Endothelial cell of umbilical vein (primary cell): ENCODE results near the gene DEXI. TPM values are rescaled to one million over a fixed set of nuclear protein-coding genes. Genes with fewer than 3 reads are reported as not detected.
A peak's percentile ranks its signal among the peaks of the same experiment; 100 is the strongest.

Source experiments
- BruUV-seq: library from RNA; stranded (reverse); fragments of 400-500 nt; replicated peaks from 2 replicates; lab custom pipeline; 2021; lab: Mats Ljungman, UMichigan
- CTCF ChIA-PET: fragments of 300-600, 350-600 bp; sonication (Branson Sonifier 250); formaldehyde crosslinking; loops from one replicate; lab custom pipeline; 2021; ENCODE audit warnings: antibody characterized with exemption, inconsistent platforms; lab: Charles Lee
- POLR2A ChIA-PET: fragments of 300-600, 350-600 bp; sonication (Branson Sonifier 250); formaldehyde crosslinking; loops from one replicate; lab custom pipeline; 2021; ENCODE audit warnings: antibody characterized with exemption, inconsistent platforms; lab: Charles Lee
- DNase-seq: peaks from one replicate; pipeline ENCODE4 v3.0.0-alpha.2; 2011; ENCODE audit warnings: low read depth, low spot score
- FAIRE-seq: peaks from 2 replicates; lab custom pipeline; 2011; peaks lifted over from hg19 to GRCh38; lab: Jason Lieb, UNC
- H2AFZ ChIP-seq: 2 replicates; pipeline ENCODE4 v1.6.0; 2012; ENCODE audit warnings: low read depth, low read length, control low read depth, inconsistent platforms
- H3K27ac ChIP-seq: 2 replicates; pipeline ENCODE4 v1.5.1; 2011; ENCODE audit warnings: low read depth, mild to moderate bottlenecking, control low read depth, low read length, moderate library complexity; ENCODE audit not compliant: insufficient read depth
- H3K27me3 ChIP-seq, 2 experiments: 2 replicates each; pipeline versions ENCODE4 v1.6.0 to v1.6.1; 2011; ENCODE audit warnings: low read length in 2 of 2, mixed read lengths in 1 of 2; ENCODE audit not compliant: control insufficient read depth in 2 of 2, insufficient read depth in 2 of 2
- H3K36me3 ChIP-seq, 2 experiments: 2 replicates in 1 of 2; 3 replicates in 1 of 2; pipeline ENCODE4 v1.5.1; 2011; ENCODE audit warnings: low read length in 2 of 2, mild to moderate bottlenecking in 1 of 2, moderate library complexity in 1 of 2; ENCODE audit not compliant: control insufficient read depth in 2 of 2, insufficient read depth in 2 of 2; ENCODE audit errors: extremely low read depth in 1 of 2
- H3K4me1 ChIP-seq: 3 replicates; pipeline ENCODE4 v1.5.1; 2011; ENCODE audit warnings: mild to moderate bottlenecking, low read length; ENCODE audit not compliant: control insufficient read depth, insufficient read depth; ENCODE audit errors: extremely low read depth
- H3K4me2 ChIP-seq: 2 replicates; pipeline ENCODE4 v1.6.1; 2011; ENCODE audit warnings: low read length, control low read depth, mixed read lengths; ENCODE audit not compliant: insufficient read depth
- H3K4me3 ChIP-seq, 3 experiments: fragments of 200-600 bp in 1 of 3; sonication (generic), shearing (Covaris generic) in 1 of 3; replicated peaks in 1 of 3; 2 replicates each; pipeline ENCODE4 v1.5.1; 2011 to 2016; ENCODE audit warnings: control low read depth in 3 of 3, low read length in 3 of 3, mild to moderate bottlenecking in 2 of 3, inconsistent platforms in 1 of 3, low read depth in 1 of 3, moderate library complexity in 1 of 3; ENCODE audit not compliant: insufficient read depth in 1 of 3
- H3K79me2 ChIP-seq: 2 replicates; pipeline ENCODE4 v1.6.0; 2012; ENCODE audit warnings: low read length, inconsistent platforms; ENCODE audit not compliant: control insufficient read depth, insufficient read depth
- H3K9ac ChIP-seq: replicated peaks from 2 replicates; pipeline ENCODE3; 2011; ENCODE audit warnings: low read length, control low read depth; ENCODE audit not compliant: insufficient read depth; ENCODE audit errors: extremely low read depth
- H3K9me1 ChIP-seq: replicated peaks from 3 replicates; pipeline ENCODE4 v1.6.0; 2011; ENCODE audit warnings: mild to moderate bottlenecking, low read length; ENCODE audit not compliant: control insufficient read depth, insufficient read depth; ENCODE audit errors: extremely low read depth
- H3K9me3 ChIP-seq: replicated peaks from 2 replicates; pipeline ENCODE4 v1.5.1; 2012; ENCODE audit warnings: low read length, inconsistent platforms; ENCODE audit not compliant: control insufficient read depth, insufficient read depth
- H4K20me1 ChIP-seq: replicated peaks from 2 replicates; pipeline ENCODE3; 2011; ENCODE audit warnings: mild to moderate bottlenecking, low read length; ENCODE audit not compliant: control insufficient read depth, insufficient read depth; ENCODE audit errors: extremely low read depth
- EZH2 ChIP-seq: IDR thresholded peaks from 2 replicates; pipeline ENCODE4 v1.6.1; 2012; ENCODE audit warnings: borderline replicate concordance, low read depth, mild to moderate bottlenecking, moderate library complexity, low read length, inconsistent platforms; ENCODE audit not compliant: severe bottlenecking
- FOS ChIP-seq: IDR thresholded peaks from 2 replicates; pipeline ENCODE4 v1.6.1; 2011; ENCODE audit warnings: mild to moderate bottlenecking, low read length, moderate library complexity, borderline replicate concordance; ENCODE audit not compliant: insufficient read depth
- GATA2 ChIP-seq: IDR thresholded peaks from 2 replicates; pipeline ENCODE4 v1.7.0; 2011; ENCODE audit warnings: low read depth, mild to moderate bottlenecking, moderate library complexity, mixed read lengths, low read length; ENCODE audit not compliant: insufficient read length, insufficient read depth
- JUN ChIP-seq: IDR thresholded peaks from 2 replicates; pipeline ENCODE4 v1.6.1; 2011; ENCODE audit warnings: borderline replicate concordance, low read depth; ENCODE audit not compliant: insufficient read length, insufficient read depth
- MYC ChIP-seq: IDR thresholded peaks from one replicate; pipeline ENCODE4 v1.6.1; 2011; ENCODE audit warnings: mild to moderate bottlenecking, low read depth, low read length
- POLR2A ChIP-seq: IDR thresholded peaks from 2 replicates; pipeline ENCODE4 v1.6.1; 2012; ENCODE audit warnings: low read depth, mild to moderate bottlenecking, control low read depth, low read length
- POLR2AphosphoS5 ChIP-seq: IDR thresholded peaks from 2 replicates; pipeline ENCODE4 v1.6.1; 2012; ENCODE audit warnings: low read depth, mild to moderate bottlenecking, control low read depth, low read length, moderate library complexity; ENCODE audit not compliant: insufficient read depth
- dilution Hi-C: fragments of 300-500 bp; cut with MboI; formaldehyde crosslinking; loops from one replicate; pipeline ENCODE4 v1.15.0; 2019; ENCODE audit warnings: low sequenced_read_pairs; ENCODE audit not compliant: extremely low pct_ligation_motif_present
- intact Hi-C: fragments of 100-400 bp; cut with micrococcal nuclease; formaldehyde crosslinking; loops from one replicate; pipeline ENCODE4 v1.10.0; 2022
- polyA plus RNA-seq, 4 experiments: library from polyadenylated mRNA; depleted of rRNA in 3 of 4; stranded (reverse) in 3 of 4; unstranded in 1 of 4; fragments of >200 nt; gene quantifications; 2 replicates each; pipeline versions ENCODE4 v1.2.1 to v1.2.3, GENCODE V29; 2011 to 2012; ENCODE audit warnings: missing spikeins in 1 of 4
- total RNA-seq: library from RNA; stranded (reverse); gene quantifications from 2 replicates; pipeline ENCODE4 v1.2.3, GENCODE V29; 2021
- TF ChIP-seq, protein P1 (sequence below), 2 donors: IDR thresholded peaks; 1 replicate in 1 of 2; 2 replicates in 1 of 2; pipeline ENCODE4 v1.5.1; 2011; ENCODE audit warnings: low read length in 2 of 2, mild to moderate bottlenecking in 2 of 2, moderate library complexity in 2 of 2, control low read depth in 1 of 2, inconsistent platforms in 1 of 2, low read depth in 1 of 2; ENCODE audit not compliant: insufficient read depth in 1 of 2; ENCODE audit errors: extremely low read depth in 1 of 2
- TF ChIP-seq, protein P2 (sequence below): IDR thresholded peaks from 2 replicates; pipeline ENCODE4 v1.6.1; 2011; ENCODE audit not compliant: insufficient read depth, insufficient read length

DEXI gene
- total and polyA plus RNA-seq, 2 donors (not counting 3 experiments of a cell fraction or from before 2014, with no cell fraction given): 32.8 to 69.5 TPM

DNA sequence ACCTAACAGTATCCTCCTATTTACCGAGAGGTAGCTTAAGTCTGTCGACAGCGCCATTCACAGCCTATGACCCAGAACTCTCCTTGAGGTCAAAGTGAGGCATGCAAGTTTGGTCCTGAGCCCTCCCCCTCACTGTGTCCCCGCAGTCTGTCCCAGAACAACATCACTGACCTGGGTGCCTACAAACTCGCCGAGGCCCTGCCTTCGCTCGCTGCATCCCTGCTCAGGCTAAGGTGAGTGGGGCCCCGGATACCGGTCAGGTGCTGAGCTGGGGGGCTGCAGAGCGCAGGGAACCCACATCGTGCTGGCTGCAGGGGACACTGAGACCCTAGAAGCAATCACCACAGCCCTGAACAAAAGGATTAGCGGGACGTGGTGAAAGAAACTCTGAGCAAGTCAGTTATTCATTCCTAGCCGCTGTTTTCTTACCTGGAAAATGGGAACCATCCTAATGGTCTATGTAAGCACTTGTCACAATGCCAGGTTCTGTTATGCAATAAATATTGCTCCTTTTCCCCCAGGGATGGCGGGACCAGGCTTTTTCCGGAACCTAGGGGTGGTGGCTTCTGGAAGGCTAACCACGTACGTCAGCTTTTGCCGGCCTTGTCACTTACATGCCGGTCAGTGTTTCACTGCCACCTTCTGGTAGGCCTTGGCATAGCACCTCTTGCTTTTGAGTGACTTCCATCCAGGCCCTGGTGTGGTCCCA is 23.8 kb downstream of the DEXI start:
- Histone ChIP-seq H3K27ac (no peak overlapping the region), H3K9me3 (no peaks in the 10 kb centered on the region), H3K4me2 (no peak overlapping the region), H3K27me3 (no peaks in the 10 kb centered on the region), H3K9me1 (no peaks in the 10 kb centered on the region), H3K9ac (no peak overlapping the region), H3K36me3 (no peaks in the 10 kb centered on the region), H3K4me1 (no peaks in the 10 kb centered on the region), H3K79me2 (no peaks in the 10 kb centered on the region), H4K20me1 (no peaks in the 10 kb centered on the region), H2AFZ (peak overlapping the region; percentile 42), H3K4me3 (peak overlapping the region in 1 of 3 experiments; percentile 9)
- ChIA-PET POLR2A (no interaction called here), CTCF (interaction anchor here (0.6 to 3.2 kb wide), 42 partner anchors 8 to 603 kb away, joined by 3 to 61 read pairs (median 4); partner anchors contain the start of genes CIITA, CLEC16A, DEXI and EMP2)
- FAIRE-seq (peak; percentile 96), DNase-seq (peak; percentile 92)
- intact Hi-C loops: loop anchor here (1.0 to 5.0 kb wide), 5 partner anchors 91 to 404 kb away; no protein-coding TSS in a partner anchor
- no TSS peak for BruUV-seq
- TF ChIP-seq, protein P1, sequence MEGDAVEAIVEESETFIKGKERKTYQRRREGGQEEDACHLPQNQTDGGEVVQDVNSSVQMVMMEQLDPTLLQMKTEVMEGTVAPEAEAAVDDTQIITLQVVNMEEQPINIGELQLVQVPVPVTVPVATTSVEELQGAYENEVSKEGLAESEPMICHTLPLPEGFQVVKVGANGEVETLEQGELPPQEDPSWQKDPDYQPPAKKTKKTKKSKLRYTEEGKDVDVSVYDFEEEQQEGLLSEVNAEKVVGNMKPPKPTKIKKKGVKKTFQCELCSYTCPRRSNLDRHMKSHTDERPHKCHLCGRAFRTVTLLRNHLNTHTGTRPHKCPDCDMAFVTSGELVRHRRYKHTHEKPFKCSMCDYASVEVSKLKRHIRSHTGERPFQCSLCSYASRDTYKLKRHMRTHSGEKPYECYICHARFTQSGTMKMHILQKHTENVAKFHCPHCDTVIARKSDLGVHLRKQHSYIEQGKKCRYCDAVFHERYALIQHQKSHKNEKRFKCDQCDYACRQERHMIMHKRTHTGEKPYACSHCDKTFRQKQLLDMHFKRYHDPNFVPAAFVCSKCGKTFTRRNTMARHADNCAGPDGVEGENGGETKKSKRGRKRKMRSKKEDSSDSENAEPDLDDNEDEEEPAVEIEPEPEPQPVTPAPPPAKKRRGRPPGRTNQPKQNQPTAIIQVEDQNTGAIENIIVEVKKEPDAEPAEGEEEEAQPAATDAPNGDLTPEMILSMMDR (IDR thresholded peaks at IDR 0.05; ENCODE audit: extremely low read depth in 1 of 2, insufficient read depth in 1 of 2, low read depth in 1 of 2, low read length in 2 of 2): peak; percentile 95 to 98
- TF ChIP-seq JUN (no peak), POLR2A (no peak)
- dilution Hi-C loops: no loop called here

DNA sequence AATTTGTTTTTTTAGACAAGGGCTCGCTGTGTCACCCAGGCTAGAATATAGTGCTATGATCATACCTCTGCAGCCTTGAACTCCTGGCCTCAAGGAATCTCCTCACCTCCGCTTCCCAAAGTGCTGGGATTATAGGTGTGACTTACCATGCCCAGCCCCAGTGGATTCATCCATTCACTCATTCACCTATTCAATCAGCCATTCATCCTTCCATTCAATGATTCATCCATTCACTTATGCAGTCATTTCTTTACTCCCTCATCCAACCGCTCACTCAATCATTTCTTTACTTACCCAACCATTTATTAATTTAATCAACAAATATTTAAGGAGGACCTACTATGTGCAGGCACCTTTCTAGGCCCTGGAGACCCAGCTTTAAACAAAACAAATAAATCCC is 25.7 kb downstream of the DEXI start:
- Histone ChIP-seq H3K79me2 (no peaks in the 10 kb centered on the region), H3K9ac (no peak overlapping the region), H3K9me3 (no peaks in the 10 kb centered on the region), H3K27me3 (no peaks in the 10 kb centered on the region), H3K36me3 (no peaks in the 10 kb centered on the region), H3K4me2 (no peak overlapping the region), H3K4me3 (no peak overlapping the region), H2AFZ (no peak overlapping the region), H4K20me1 (no peaks in the 10 kb centered on the region), H3K4me1 (no peaks in the 10 kb centered on the region), H3K9me1 (no peaks in the 10 kb centered on the region), H3K27ac (no peak overlapping the region)
- TF ChIP-seq GATA2 (no peak), MYC (no peak), POLR2AphosphoS5 (no peak), POLR2A (no peak), JUN (no peak), EZH2 (no peak), FOS (no peak)
- TF ChIP-seq, protein P1 (IDR thresholded peaks at IDR 0.05; ENCODE audit: extremely low read depth in 1 of 2, insufficient read depth in 1 of 2, low read depth in 1 of 2, low read length in 2 of 2): no peak
- TF ChIP-seq, protein P2, sequence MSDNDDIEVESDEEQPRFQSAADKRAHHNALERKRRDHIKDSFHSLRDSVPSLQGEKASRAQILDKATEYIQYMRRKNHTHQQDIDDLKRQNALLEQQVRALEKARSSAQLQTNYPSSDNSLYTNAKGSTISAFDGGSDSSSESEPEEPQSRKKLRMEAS: no peak
- POLR2A ChIA-PET: no interaction called here
- dilution Hi-C loops: no loop called here
- FAIRE-seq (no peak), DNase-seq (no peak)
- BruUV-seq: no TSS peak
- intact Hi-C loops: loop anchor here (5.0 kb wide), 1 partner anchor 89 kb away; no protein-coding TSS in a partner anchor
- CTCF ChIA-PET: interaction anchor here (1.0 to 1.5 kb wide), 3 partner anchors 173 to 401 kb away, joined by 3 to 4 read pairs (median 4); partner anchors contain the start of gene NUBP1
